ENCODE results near the gene SNAPIN.
"Not testable (repeated sequence)": the region's sequence is repeated elsewhere in the genome, so short reads cannot be mapped to it uniquely, and the experiment has no call there.

SNAPIN gene

DNA sequence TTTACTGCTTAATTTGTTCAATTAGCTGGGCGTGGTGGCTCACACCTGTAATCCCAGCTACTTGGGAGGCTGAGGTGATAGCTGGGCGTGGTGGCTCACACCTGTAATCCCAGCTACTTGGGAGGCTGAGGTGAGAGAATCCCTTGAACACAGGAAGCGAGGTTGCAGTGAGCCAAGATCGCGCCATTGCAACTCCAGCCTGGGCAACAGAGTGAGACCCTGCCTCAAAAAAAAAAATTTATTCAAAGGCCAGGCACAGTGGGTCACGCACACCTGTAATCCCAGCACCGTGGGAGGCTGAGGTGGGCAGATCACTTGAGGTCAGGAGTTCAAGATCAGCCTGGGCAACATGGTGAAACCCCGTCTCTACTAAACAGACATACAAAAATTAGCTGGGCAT, 10.2 kb downstream of the SNAPIN start:
- H3K27me3 ChIP-seq (ENCODE audit: low read depth, low read length); H3K4me3 ChIP-seq (ENCODE audit: low read depth in 1 of 2, low read length in 2 of 2); H3K9me3 ChIP-seq (ENCODE audit: control insufficient read depth in 1 of 2, low read length in 2 of 2); H3K27ac ChIP-seq (ENCODE audit: low read length): not testable (repeated sequence)
- Histone ChIP-seq H3K4me1 (ENCODE audit: control insufficient read depth in 1 of 2, insufficient read depth in 2 of 2, low read length in 2 of 2) (peaks cover 4 to 23% of the 10 kb centered on the region in 2 donors), H3K36me3 (ENCODE audit: control insufficient read depth in 1 of 2, insufficient read depth in 2 of 2, low read length in 2 of 2) (peaks cover 44 to 55% of the 10 kb centered on the region in 2 donors)

DNA sequence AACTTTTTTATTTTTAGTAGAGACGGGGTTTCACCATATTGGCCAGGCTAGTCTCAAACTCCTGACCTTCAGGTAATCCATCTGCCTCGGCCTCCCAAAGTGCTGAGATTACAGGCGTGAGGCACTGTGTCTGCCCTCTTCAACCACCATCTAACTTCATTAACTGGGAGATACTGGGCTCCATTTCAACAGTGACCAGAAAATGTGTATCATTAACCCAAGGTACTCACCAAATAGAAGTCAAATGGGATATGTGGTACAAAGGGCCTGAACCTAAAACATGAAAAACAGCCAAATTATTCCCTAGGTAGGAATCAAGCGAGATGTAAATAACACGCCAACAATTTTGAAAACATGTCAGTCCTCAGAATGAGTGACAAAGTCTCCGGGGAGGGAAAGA, 11.1 kb downstream of the SNAPIN start:
- Histone ChIP-seq H3K4me1 (ENCODE audit: control insufficient read depth in 1 of 2, insufficient read depth in 2 of 2, low read length in 2 of 2) (peaks cover 4 to 23% of the 10 kb centered on the region in 2 donors), H3K27me3 (ENCODE audit: low read depth, low read length) (no peaks in the 10 kb centered on the region), H3K4me3 (ENCODE audit: low read depth in 1 of 2, low read length in 2 of 2) (peak overlapping the region; percentile 88 to 97), H3K9me3 (ENCODE audit: control insufficient read depth in 1 of 2, low read length in 2 of 2) (no peaks in the 10 kb centered on the region), H3K27ac (ENCODE audit: low read length) (peak overlapping the region; percentile 94), H3K36me3 (ENCODE audit: control insufficient read depth in 1 of 2, insufficient read depth in 2 of 2, low read length in 2 of 2) (peaks cover 36 to 45% of the 10 kb centered on the region in 2 donors)

DNA sequence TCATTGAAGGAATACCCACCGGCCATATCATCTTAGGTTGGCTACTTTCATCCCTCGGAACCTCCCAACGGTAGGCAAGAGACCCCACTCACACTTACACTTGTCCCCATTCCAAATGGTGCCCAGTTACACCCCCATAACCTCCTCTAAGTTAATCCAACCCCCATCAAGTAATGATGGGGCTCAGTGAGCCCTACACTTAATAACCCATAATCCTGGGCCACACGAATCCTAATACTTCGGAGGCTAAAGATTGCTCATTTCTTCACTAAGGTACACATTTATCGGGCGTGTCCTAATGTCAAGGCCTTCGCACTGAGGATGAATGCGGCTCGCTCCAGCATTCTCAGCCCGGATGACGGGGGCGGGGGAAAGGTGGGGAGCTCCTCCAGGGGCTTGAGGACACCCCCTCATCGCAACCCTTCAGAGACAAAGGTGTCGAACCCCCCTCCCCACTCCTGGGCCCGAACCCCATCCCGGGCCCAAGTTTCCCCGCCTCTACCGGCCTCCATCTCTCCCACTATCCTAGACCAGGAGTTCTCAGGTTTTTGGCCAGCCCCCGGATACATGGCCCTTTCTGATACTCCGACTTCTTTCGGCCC, 11.9 kb downstream of the SNAPIN start:
- H3K27me3 ChIP-seq (ENCODE audit: low read depth, low read length): no peaks in the 10 kb centered on the region
- H3K4me3 ChIP-seq (ENCODE audit: low read depth in 1 of 2, low read length in 2 of 2): peak overlapping the region; percentile 88 to 97
- H3K4me1 ChIP-seq (ENCODE audit: control insufficient read depth in 1 of 2, insufficient read depth in 2 of 2, low read length in 2 of 2): peaks cover 4 to 23% of the 10 kb centered on the region in 2 donors
- peaks cover 30 to 38% of the 10 kb centered on the region in 2 donors for H3K36me3 ChIP-seq (ENCODE audit: control insufficient read depth in 1 of 2, insufficient read depth in 2 of 2, low read length in 2 of 2)
- no peaks in the 10 kb centered on the region for H3K9me3 ChIP-seq (ENCODE audit: control insufficient read depth in 1 of 2, low read length in 2 of 2)
- peak overlapping the region; percentile 94 for H3K27ac ChIP-seq (ENCODE audit: low read length)

DNA sequence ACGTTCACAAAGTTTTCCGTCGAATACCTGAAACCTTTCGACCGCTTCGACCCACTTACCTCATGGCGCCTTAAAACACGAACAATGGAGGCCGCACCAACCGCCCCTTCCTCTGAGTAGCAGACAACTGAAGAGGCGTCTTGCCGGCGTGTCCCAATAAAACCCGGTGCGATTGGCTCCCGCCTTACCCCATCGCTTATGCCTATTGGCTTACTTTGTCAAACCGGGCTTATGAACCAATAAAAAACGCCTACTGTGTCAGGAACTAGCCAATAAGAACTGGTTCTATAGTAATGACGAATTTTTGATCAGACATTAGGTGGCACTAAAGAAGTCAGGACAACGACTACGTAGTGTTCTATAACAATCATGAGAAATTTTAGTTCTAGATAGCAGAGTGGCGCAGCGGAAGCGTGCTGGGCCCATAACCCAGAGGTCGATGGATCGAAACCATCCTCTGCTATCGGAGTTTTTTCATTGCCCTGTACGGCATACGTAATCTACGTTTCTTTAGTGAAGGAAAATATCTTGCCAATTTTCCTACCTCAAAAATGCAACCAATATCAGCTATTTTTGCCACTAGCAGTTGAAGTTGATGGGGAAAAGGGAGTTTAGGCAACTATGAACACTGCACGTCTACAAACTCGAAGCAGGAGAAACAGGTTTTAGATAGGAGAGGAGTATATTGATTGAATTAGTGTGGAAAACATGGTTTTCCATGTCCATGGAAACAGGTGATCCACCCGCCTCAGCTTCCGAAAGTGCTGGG, 12.5 kb downstream of the SNAPIN start, which contains the start of gene ILF2:
ILF2 (minus strand) TSS at position 135 of the 769 bp plus-strand sequence; CDS start at position 64, 71 bp downstream.
- Histone ChIP-seq H3K9me3 (ENCODE audit: control insufficient read depth in 1 of 2, low read length in 2 of 2) (no peaks in the 10 kb centered on the region), H3K4me3 (ENCODE audit: low read depth in 1 of 2, low read length in 2 of 2) (peak within 1 kb of the TSS; percentile 88 to 97), H3K27ac (ENCODE audit: low read length) (peak within 1 kb of the TSS; percentile 94), H3K36me3 (ENCODE audit: control insufficient read depth in 1 of 2, insufficient read depth in 2 of 2, low read length in 2 of 2) (peaks cover 24 to 31% of the 10 kb centered on the region in 2 donors), H3K27me3 (ENCODE audit: low read depth, low read length) (no peaks in the 10 kb centered on the region), H3K4me1 (ENCODE audit: control insufficient read depth in 1 of 2, insufficient read depth in 2 of 2, low read length in 2 of 2) (peaks cover 4 to 23% of the 10 kb centered on the region in 2 donors)

DNA sequence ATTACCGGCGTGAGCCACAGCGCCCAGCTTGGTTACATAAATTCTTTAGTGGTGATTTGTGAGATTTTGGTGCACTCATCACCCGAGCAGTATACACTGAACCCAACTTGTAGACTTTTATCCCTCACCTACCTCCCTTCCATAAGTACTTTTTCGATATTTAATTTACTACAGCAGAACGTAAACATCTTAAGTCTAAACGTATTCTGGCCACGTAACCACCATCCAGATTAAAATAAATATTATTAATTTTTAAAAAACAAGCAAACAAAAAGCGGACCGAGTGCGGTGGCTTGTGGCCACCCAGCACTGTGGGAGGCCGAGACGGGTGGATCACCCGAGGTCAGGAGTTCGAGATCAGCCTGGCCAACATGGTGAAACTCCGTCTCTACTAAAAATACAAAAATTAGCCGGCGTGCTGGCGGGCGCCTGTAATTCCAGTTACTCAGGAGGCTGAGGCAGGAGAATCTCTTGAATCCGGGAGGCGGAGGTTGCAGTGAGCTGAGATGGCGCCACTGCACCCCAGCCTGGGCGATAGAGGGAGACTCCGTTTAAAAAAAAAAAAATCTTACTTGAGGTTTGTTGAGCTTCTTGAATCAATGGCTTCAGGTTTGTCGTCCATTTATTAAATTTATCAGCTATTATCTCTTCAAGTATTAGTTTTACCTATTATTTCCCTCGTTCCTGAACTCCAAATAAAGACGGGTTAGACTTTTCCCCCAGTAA, 13.3 kb downstream of the SNAPIN start:
- Histone ChIP-seq H3K4me3 (ENCODE audit: low read depth in 1 of 2, low read length in 2 of 2) (peak overlapping the region; percentile 88 to 97), H3K4me1 (ENCODE audit: control insufficient read depth in 1 of 2, insufficient read depth in 2 of 2, low read length in 2 of 2) (peaks cover 4 to 23% of the 10 kb centered on the region in 2 donors), H3K27ac (ENCODE audit: low read length) (peak overlapping the region; percentile 94), H3K36me3 (ENCODE audit: control insufficient read depth in 1 of 2, insufficient read depth in 2 of 2, low read length in 2 of 2) (peaks cover 17 to 24% of the 10 kb centered on the region in 2 donors)
- not testable (repeated sequence) for H3K27me3 ChIP-seq (ENCODE audit: low read depth, low read length); H3K9me3 ChIP-seq (ENCODE audit: control insufficient read depth in 1 of 2, low read length in 2 of 2)

DNA sequence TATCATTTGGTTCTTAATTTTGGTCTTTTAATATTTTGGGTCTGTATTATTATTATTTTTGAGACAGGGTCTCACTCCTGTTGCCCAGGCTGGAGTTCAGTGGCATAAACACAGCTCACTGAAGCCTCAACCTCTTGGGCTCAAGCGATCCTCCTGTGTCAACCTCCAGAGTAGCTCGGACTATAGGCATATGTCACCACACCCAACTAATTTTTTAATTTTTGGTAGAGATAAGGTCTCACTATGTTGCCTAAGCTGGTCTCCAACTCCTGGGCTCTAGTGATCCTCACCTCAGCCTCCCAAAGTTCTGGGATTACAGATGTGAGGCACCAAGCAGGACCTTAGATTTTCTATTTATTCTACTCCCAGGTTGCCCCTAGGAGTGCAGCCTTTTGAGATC, 15.0 kb downstream of the SNAPIN start:
- Histone ChIP-seq H3K27ac (ENCODE audit: low read length) (no peak overlapping the region), H3K27me3 (ENCODE audit: low read depth, low read length) (peaks cover 5% of the 10 kb centered on the region), H3K36me3 (ENCODE audit: control insufficient read depth in 1 of 2, insufficient read depth in 2 of 2, low read length in 2 of 2) (peaks cover under 1 to 6% of the 10 kb centered on the region in 2 donors), H3K4me3 (ENCODE audit: low read depth in 1 of 2, low read length in 2 of 2) (no peak overlapping the region), H3K4me1 (ENCODE audit: control insufficient read depth in 1 of 2, insufficient read depth in 2 of 2, low read length in 2 of 2) (peaks cover 4 to 30% of the 10 kb centered on the region in 2 donors), H3K9me3 (ENCODE audit: control insufficient read depth in 1 of 2, low read length in 2 of 2) (no peaks in the 10 kb centered on the region)

DNA sequence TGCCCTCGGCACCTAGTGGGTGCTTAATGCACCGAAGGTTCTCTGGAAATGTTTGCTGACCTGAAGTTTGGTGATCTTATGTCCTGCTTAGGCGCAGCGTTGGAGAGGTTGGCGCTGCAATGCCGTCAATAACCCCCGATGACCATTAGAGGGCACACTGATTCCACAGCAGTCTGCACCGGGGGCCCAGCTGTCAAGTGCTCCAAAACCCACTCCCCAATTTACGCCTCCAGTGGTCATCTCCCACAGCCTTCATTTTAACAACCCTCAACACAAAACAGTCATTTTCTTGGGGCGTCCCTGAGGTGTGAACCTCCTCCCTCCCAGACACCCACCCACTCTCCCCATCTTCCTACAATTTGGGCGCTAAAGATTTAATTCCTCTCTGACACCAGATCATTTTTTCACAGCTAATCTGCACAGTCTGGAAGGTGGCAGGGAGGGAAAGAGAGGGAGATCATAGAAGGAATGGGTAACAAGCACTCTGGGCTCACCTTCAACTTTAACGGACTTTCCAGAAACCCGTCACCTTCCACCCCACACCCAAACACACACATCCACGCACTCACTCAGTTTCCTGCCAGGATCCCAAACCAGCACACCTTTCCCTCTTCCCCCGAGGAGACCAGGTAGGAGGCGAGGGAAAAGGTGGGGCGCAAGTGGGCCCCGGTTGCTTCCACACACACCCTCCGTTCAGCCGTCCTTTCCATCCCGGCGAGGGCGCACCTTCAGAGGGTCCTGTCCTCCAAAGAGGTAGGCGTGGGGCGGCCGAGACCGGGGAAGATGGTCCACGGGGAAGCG, 19.4 kb downstream of the SNAPIN start:
- Histone ChIP-seq H3K4me1 (ENCODE audit: control insufficient read depth in 1 of 2, insufficient read depth in 2 of 2, low read length in 2 of 2) (peaks cover 0 to 24% of the 10 kb centered on the region in 2 donors), H3K4me3 (ENCODE audit: low read depth in 1 of 2, low read length in 2 of 2) (peak overlapping the region; percentile 38 to 57), H3K27me3 (ENCODE audit: low read depth, low read length) (peaks cover 18% of the 10 kb centered on the region), H3K27ac (ENCODE audit: low read length) (no peak overlapping the region), H3K36me3 (ENCODE audit: control insufficient read depth in 1 of 2, insufficient read depth in 2 of 2, low read length in 2 of 2) (no peaks in the 10 kb centered on the region), H3K9me3 (ENCODE audit: control insufficient read depth in 1 of 2, low read length in 2 of 2) (no peaks in the 10 kb centered on the region)

DNA sequence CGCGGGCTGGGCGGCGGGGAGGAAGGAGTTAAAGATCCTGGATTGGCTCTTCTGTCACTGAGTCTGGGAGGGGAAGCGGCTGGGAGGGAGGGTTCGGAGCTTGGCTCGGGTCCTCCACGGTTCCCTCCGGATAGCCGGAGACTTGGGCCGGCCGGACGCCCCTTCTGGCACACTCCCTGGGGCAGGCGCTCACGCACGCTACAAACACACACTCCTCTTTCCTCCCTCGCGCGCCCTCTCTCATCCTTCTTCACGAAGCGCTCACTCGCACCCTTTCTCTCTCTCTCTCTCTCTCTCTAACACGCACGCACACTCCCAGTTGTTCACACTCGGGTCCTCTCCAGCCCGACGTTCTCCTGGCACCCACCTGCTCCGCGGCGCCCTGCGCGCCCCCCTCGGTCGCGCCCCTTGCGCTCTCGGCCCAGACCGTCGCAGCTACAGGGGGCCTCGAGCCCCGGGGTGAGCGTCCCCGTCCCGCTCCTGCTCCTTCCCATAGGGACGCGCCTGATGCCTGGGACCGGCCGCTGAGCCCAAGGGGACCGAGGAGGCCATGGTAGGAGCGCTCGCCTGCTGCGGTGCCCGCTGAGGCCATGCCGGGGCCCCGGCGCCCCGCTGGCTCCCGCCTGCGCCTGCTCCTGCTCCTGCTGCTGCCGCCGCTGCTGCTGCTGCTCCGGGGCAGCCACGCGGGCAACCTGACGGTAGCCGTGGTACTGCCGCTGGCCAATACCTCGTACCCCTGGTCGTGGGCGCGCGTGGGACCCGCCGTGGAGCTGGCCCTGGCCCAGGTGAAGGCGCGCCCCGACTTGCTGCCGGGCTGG, 20.2 kb downstream of the SNAPIN start, which contains the start of gene NPR1:
NPR1 (plus strand) TSS at position 170 of the 818 bp plus-strand sequence; CDS start at position 591, 421 bp downstream.
- H3K27ac ChIP-seq (ENCODE audit: low read length): no peak within 1 kb of the TSS
- H3K4me3 ChIP-seq (ENCODE audit: low read depth in 1 of 2, low read length in 2 of 2): peak within 1 kb of the TSS; percentile 38 to 57
- H3K27me3 ChIP-seq (ENCODE audit: low read depth, low read length): peaks cover 18% of the 10 kb centered on the region

DNA sequence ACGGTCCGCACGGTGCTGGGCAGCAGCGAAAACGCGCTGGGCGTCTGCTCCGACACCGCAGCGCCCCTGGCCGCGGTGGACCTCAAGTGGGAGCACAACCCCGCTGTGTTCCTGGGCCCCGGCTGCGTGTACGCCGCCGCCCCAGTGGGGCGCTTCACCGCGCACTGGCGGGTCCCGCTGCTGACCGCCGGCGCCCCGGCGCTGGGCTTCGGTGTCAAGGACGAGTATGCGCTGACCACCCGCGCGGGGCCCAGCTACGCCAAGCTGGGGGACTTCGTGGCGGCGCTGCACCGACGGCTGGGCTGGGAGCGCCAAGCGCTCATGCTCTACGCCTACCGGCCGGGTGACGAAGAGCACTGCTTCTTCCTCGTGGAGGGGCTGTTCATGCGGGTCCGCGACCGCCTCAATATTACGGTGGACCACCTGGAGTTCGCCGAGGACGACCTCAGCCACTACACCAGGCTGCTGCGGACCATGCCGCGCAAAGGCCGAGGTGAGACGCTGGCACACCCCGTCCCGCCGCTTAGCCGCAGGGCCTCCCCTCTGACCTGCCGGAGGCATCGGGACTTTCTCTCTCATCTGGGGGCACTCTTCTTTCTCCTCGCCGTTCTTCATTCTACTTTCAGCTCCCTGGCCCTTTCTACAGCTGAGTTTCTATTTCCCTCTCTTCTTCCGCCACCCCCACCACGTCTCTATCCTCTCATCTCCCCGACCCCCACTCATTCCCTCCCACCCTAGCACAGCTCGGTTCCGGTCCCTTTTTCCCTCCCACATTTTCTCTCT, 21.0 kb downstream of the SNAPIN start:
- Histone ChIP-seq H3K9me3 (ENCODE audit: control insufficient read depth in 1 of 2, low read length in 2 of 2) (no peaks in the 10 kb centered on the region), H3K27ac (ENCODE audit: low read length) (no peak overlapping the region), H3K4me1 (ENCODE audit: control insufficient read depth in 1 of 2, insufficient read depth in 2 of 2, low read length in 2 of 2) (peaks cover 0 to 24% of the 10 kb centered on the region in 2 donors), H3K4me3 (ENCODE audit: low read depth in 1 of 2, low read length in 2 of 2) (peak overlapping the region; percentile 38 to 57), H3K27me3 (ENCODE audit: low read depth, low read length) (peaks cover 18% of the 10 kb centered on the region), H3K36me3 (ENCODE audit: control insufficient read depth in 1 of 2, insufficient read depth in 2 of 2, low read length in 2 of 2) (no peaks in the 10 kb centered on the region)

More for the DNA sequence above, 20.2 kb downstream of the SNAPIN start, which contains the start of gene NPR1:
- peaks cover 0 to 24% of the 10 kb centered on the region in 2 donors for H3K4me1 ChIP-seq (ENCODE audit: control insufficient read depth in 1 of 2, insufficient read depth in 2 of 2, low read length in 2 of 2)
- no peaks in the 10 kb centered on the region for H3K36me3 ChIP-seq (ENCODE audit: control insufficient read depth in 1 of 2, insufficient read depth in 2 of 2, low read length in 2 of 2)
- no peaks in the 10 kb centered on the region for H3K9me3 ChIP-seq (ENCODE audit: control insufficient read depth in 1 of 2, low read length in 2 of 2)
